Measurements from ENCODE around the gene ETV5.
"Not testable (repeated sequence)": the region's sequence is repeated elsewhere in the genome, so short reads cannot be mapped to it uniquely, and the experiment has no call there.

ETV5 gene

GRCh38 chr3:186042521-186043202 lies 66.2 kb downstream of the ETV5 start:
- H3K36me3 ChIP-seq (ENCODE audit: control insufficient read depth, insufficient read depth, low read length, severe bottlenecking): peaks cover 10% of the 10 kb centered on the region
- peaks cover 4% of the 10 kb centered on the region for H3K9me3 ChIP-seq (ENCODE audit: control insufficient read depth, low read length)
- DNase-seq (ENCODE audit: low read depth): no peak
- H3K4me3 ChIP-seq (ENCODE audit: low read length): no peak overlapping the region
- no peaks in the 10 kb centered on the region for H3K27me3 ChIP-seq (replicated peaks; ENCODE audit: control insufficient read depth, insufficient read depth, low read length)
- H3K4me1 ChIP-seq (ENCODE audit: control insufficient read depth, insufficient read depth, low read length): no peaks in the 10 kb centered on the region
- H3K9ac ChIP-seq (ENCODE audit: low read length): no peak overlapping the region

DNA sequence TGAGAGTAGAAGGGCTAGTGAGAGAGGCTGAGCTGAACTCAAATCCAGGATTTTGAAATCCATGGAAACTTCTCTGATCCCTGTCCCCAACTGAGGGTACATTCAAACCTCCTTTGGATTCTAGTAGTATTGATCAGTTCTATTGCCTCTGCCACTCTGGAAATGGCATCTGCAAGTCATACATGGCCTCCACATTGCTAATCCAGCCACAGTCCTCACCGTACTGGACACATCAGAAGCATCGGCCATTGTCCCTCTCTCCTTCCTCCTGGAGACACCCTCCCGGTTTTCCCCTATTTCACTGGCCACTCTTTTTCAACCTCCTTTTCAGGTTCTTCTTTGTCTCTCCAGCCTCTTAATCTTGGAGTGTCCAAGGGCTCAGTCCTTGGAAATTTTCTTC lies 66.9 kb downstream of the ETV5 start:
- Histone ChIP-seq H3K27me3 (replicated peaks; ENCODE audit: control insufficient read depth, insufficient read depth, low read length) (no peaks in the 10 kb centered on the region), H3K4me3 (ENCODE audit: low read length) (no peak overlapping the region), H3K36me3 (ENCODE audit: control insufficient read depth, insufficient read depth, low read length, severe bottlenecking) (peaks cover 5% of the 10 kb centered on the region), H3K4me1 (ENCODE audit: control insufficient read depth, insufficient read depth, low read length) (no peaks in the 10 kb centered on the region), H3K9ac (ENCODE audit: low read length) (no peak overlapping the region), H3K9me3 (ENCODE audit: control insufficient read depth, low read length) (peaks cover 4% of the 10 kb centered on the region)
- DNase-seq (ENCODE audit: low read depth): no peak

DNA sequence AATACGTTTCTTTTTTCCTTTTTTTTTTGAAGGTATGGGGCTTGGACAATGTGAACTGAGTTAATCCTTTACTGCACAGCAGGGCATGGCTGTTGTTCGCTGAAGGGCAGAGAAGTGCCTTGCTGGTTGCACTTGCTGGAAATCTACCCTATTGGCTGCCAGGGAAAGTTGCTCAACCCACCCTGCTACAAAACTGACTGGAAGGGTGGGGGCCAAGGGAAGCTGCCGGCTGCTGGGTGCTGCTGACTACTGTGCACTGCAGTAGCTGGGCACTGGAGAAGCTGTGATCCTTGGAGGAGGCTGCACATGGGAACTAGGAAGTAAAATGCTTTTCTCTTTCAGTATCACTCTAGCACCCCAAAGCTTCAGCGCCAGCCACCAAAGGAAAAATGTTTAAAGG lies 70.5 kb downstream of the ETV5 start:
- H3K4me3 ChIP-seq (ENCODE audit: low read length): no peak overlapping the region
- H3K9ac ChIP-seq (ENCODE audit: low read length): no peak overlapping the region
- H3K27me3 ChIP-seq (replicated peaks; ENCODE audit: control insufficient read depth, insufficient read depth, low read length): no peaks in the 10 kb centered on the region
- H3K36me3 ChIP-seq (ENCODE audit: control insufficient read depth, insufficient read depth, low read length, severe bottlenecking): no peaks in the 10 kb centered on the region
- H3K4me1 ChIP-seq (ENCODE audit: control insufficient read depth, insufficient read depth, low read length): peaks cover 6% of the 10 kb centered on the region
- peaks cover 4% of the 10 kb centered on the region for H3K9me3 ChIP-seq (ENCODE audit: control insufficient read depth, low read length)
- no peak for DNase-seq (ENCODE audit: low read depth)

DNA sequence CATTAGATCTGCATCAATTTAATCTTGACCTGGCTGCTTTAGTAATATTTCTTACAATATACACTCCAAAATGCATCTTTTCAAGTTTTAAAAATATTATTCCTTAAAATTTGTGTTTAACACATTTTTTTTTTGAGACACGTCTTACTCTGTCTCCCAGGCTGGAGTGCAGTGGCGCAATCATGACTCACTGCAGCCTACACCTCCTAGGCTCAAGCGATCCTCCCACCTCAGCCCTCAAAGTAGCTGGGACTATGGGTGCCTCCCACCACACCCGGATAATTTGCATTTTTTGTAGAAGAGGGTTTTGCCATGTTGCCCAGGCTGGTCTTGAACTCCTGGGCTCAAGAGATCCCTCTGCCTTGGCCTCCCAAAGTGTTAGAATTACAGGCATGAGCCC lies 73.6 kb downstream of the ETV5 start:
- Histone ChIP-seq H3K27me3 (replicated peaks; ENCODE audit: control insufficient read depth, insufficient read depth, low read length) (no peaks in the 10 kb centered on the region), H3K4me1 (ENCODE audit: control insufficient read depth, insufficient read depth, low read length) (peaks cover 6% of the 10 kb centered on the region), H3K36me3 (ENCODE audit: control insufficient read depth, insufficient read depth, low read length, severe bottlenecking) (no peaks in the 10 kb centered on the region), H3K9ac (ENCODE audit: low read length) (no peak overlapping the region), H3K9me3 (ENCODE audit: control insufficient read depth, low read length) (peaks cover 4% of the 10 kb centered on the region), H3K4me3 (ENCODE audit: low read length) (no peak overlapping the region)
- peak; percentile 61 for DNase-seq (ENCODE audit: low read depth)

GRCh38 chr3:186032321-186032720 lies 76.6 kb downstream of the ETV5 start:
- DNase-seq (ENCODE audit: low read depth): no peak
- Histone ChIP-seq H3K4me3 (ENCODE audit: low read length) (no peak overlapping the region), H3K27me3 (replicated peaks; ENCODE audit: control insufficient read depth, insufficient read depth, low read length) (no peaks in the 10 kb centered on the region), H3K4me1 (ENCODE audit: control insufficient read depth, insufficient read depth, low read length) (peaks cover 6% of the 10 kb centered on the region), H3K9me3 (ENCODE audit: control insufficient read depth, low read length) (no peaks in the 10 kb centered on the region), H3K36me3 (ENCODE audit: control insufficient read depth, insufficient read depth, low read length, severe bottlenecking) (no peaks in the 10 kb centered on the region), H3K9ac (ENCODE audit: low read length) (no peak overlapping the region)

- not testable (repeated sequence) for H3K9me3 ChIP-seq (ENCODE audit: control insufficient read depth, low read length); DNase-seq (ENCODE audit: low read depth); H3K36me3 ChIP-seq (ENCODE audit: control insufficient read depth, insufficient read depth, low read length, severe bottlenecking); H3K9ac ChIP-seq (ENCODE audit: low read length); H3K27me3 ChIP-seq (replicated peaks; ENCODE audit: control insufficient read depth, insufficient read depth, low read length); H3K4me3 ChIP-seq (ENCODE audit: low read length)
- peaks cover 34% of the 10 kb centered on the region for H3K4me1 ChIP-seq (ENCODE audit: control insufficient read depth, insufficient read depth, low read length)
Measured at GRCh38 chr3:186025993-186026392, 82.9 kb downstream of the ETV5 start.

DNA sequence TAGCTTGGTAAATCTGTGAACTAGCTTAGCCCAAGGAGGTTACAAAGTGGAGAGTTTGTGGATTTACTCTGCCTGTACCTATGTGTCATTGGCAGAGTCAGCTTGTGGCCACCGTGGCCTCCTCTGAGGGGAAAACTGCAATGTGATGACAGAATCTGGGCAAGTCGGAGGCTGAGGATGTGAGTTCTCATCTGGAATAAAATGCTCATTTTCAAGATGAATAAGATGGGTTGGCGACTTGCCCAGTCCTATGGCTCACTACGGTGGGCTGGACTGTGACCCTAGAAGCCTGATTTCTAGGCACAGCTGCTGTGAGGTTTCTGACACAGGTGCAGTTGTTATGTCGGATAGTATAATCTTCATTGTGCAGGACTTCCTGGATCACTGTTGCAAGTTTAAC lies 83.7 kb downstream of the ETV5 start:
- H3K4me3 ChIP-seq (ENCODE audit: low read length): peak overlapping the region; percentile 67
- no peaks in the 10 kb centered on the region for H3K9me3 ChIP-seq (ENCODE audit: control insufficient read depth, low read length)
- no peaks in the 10 kb centered on the region for H3K27me3 ChIP-seq (replicated peaks; ENCODE audit: control insufficient read depth, insufficient read depth, low read length)
- H3K4me1 ChIP-seq (ENCODE audit: control insufficient read depth, insufficient read depth, low read length): peaks cover 34% of the 10 kb centered on the region
- no peak overlapping the region for H3K9ac ChIP-seq (ENCODE audit: low read length)
- no peaks in the 10 kb centered on the region for H3K36me3 ChIP-seq (ENCODE audit: control insufficient read depth, insufficient read depth, low read length, severe bottlenecking)
- DNase-seq (ENCODE audit: low read depth): peak; percentile 12

DNA sequence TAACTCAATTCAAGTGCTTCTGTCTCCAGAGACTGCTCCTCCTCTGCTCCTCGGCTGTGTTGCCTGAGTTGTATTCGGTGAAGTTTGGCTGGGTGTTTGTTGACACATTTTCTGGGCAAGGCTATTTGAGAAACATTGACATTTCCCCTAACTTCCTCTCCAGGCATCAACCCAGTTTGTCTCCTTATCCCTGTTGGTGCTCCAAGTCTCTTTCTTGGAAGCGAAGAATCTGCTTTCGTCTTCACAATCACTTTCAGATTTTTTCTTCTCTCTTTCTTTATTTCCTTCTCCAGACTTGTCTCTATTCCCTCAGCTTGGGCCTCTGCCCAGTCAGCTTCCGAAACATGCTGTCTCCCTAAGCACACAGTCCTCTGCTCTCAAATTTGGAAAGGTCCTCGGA lies 84.7 kb downstream of the ETV5 start:
- Histone ChIP-seq H3K9me3 (ENCODE audit: control insufficient read depth, low read length) (no peaks in the 10 kb centered on the region), H3K36me3 (ENCODE audit: control insufficient read depth, insufficient read depth, low read length, severe bottlenecking) (no peaks in the 10 kb centered on the region), H3K27me3 (replicated peaks; ENCODE audit: control insufficient read depth, insufficient read depth, low read length) (no peaks in the 10 kb centered on the region), H3K4me3 (ENCODE audit: low read length) (peak overlapping the region; percentile 67), H3K9ac (ENCODE audit: low read length) (peak overlapping the region; percentile 47), H3K4me1 (ENCODE audit: control insufficient read depth, insufficient read depth, low read length) (peaks cover 34% of the 10 kb centered on the region)
- no peak for DNase-seq (ENCODE audit: low read depth)

DNA sequence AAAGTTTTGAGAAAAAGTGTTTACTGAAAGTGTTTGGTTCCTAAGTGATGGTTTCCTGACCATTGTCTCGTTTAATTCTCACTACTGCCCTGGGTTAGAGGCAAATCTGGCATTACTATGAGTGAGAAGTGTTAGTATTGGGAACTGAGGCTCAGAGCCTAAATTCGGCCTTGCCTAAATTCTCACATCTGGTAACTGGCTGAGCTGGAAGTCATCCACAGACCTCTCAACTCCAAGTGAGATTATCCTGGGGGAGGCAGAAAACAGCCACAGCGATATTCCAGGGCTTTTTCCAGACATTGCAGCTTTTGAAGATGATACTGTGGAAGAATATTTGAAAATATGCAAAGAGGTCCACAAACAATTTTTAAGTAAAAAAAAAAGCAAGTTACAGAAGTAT lies 86.0 kb downstream of the ETV5 start:
- Histone ChIP-seq H3K36me3 (ENCODE audit: control insufficient read depth, insufficient read depth, low read length, severe bottlenecking) (no peaks in the 10 kb centered on the region), H3K9ac (ENCODE audit: low read length) (no peak overlapping the region), H3K4me3 (ENCODE audit: low read length) (no peak overlapping the region), H3K9me3 (ENCODE audit: control insufficient read depth, low read length) (no peaks in the 10 kb centered on the region), H3K4me1 (ENCODE audit: control insufficient read depth, insufficient read depth, low read length) (peaks cover 34% of the 10 kb centered on the region), H3K27me3 (replicated peaks; ENCODE audit: control insufficient read depth, insufficient read depth, low read length) (no peaks in the 10 kb centered on the region)
- no peak for DNase-seq (ENCODE audit: low read depth)

DNA sequence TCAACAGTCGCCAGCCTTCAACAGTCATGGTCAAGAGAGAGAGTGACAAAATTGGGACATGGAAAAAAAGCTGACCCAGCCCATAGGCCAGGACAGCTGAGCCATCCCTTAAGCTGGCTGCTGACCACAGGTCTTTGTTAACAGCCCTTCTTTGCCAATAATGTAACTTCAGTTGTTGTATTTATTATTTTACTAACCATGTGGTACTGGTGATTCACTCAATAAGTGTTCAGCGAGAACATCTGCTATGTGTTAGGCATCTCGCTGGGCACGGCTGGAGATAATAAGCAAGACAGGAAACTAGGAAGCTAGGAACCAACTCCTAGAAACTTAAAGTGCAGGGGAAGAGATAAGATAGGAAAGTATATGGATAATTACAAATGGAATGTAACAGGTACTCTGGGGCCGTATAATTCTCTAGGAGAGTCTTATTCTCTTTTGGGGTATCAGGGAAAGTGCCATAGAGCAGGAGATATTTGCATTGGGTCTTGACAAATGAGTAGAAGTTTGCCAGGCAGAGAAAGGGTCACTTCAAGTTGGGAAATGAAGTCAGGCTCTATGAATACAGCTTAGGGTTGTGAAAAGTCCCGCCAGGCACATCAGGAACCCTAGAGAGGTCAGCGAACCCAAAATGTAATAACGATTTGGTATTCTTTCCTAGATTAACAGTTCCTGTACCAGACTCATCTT lies 87.1 kb downstream of the ETV5 start:
- H3K4me1 ChIP-seq (ENCODE audit: control insufficient read depth, insufficient read depth, low read length): peaks cover 34% of the 10 kb centered on the region
- H3K9me3 ChIP-seq (ENCODE audit: control insufficient read depth, low read length): peaks cover under 1% of the 10 kb centered on the region
- peak overlapping the region; percentile 7 for H3K4me3 ChIP-seq (ENCODE audit: low read length)
- H3K27me3 ChIP-seq (replicated peaks; ENCODE audit: control insufficient read depth, insufficient read depth, low read length): no peaks in the 10 kb centered on the region
- no peak overlapping the region for H3K9ac ChIP-seq (ENCODE audit: low read length)
- DNase-seq (ENCODE audit: low read depth): peak; percentile 95
- no peaks in the 10 kb centered on the region for H3K36me3 ChIP-seq (ENCODE audit: control insufficient read depth, insufficient read depth, low read length, severe bottlenecking)

DNA sequence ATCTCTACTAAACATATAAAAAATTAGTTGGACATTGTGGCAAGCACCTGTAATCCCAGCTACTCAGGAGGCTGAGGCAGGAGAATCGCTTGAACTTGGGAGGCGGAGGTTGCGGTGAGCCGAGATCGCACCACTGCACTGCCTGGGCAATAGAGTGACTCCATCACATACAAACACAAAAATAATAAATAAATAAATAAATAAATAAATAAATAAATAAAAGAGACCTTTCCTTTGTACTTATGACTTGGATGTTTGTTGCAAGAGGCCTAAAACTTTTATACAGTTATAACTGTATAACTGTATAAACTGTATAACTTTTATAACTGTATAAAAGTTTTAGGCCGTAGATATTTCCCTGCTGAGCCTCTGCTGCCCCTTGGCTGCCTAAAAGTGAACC lies 87.6 kb downstream of the ETV5 start:
- not testable (repeated sequence) for H3K27me3 ChIP-seq (replicated peaks; ENCODE audit: control insufficient read depth, insufficient read depth, low read length); DNase-seq (ENCODE audit: low read depth); H3K9ac ChIP-seq (ENCODE audit: low read length); H3K36me3 ChIP-seq (ENCODE audit: control insufficient read depth, insufficient read depth, low read length, severe bottlenecking); H3K9me3 ChIP-seq (ENCODE audit: control insufficient read depth, low read length); H3K4me3 ChIP-seq (ENCODE audit: low read length)
- peaks cover 34% of the 10 kb centered on the region for H3K4me1 ChIP-seq (ENCODE audit: control insufficient read depth, insufficient read depth, low read length)
